H1 (cell line): ENCODE results near the gene TRAF3IP1. TPM values are rescaled to one million over a fixed set of nuclear protein-coding genes. Genes with fewer than 3 reads are reported as not detected.

Source experiments
- CTCF ChIA-PET: fragments of 300-600 bp; sonication (Branson Sonifier 250); formaldehyde crosslinking; loops from one replicate; lab custom pipeline; 2021; ENCODE audit not compliant: partially characterized antibody; lab: Charles Lee
- POLR2A ChIA-PET: fragments of 300-600 bp; sonication (Branson Sonifier 250); formaldehyde crosslinking; loops from one replicate; lab custom pipeline; 2021; ENCODE audit warnings: inconsistent platforms; ENCODE audit not compliant: partially characterized antibody; lab: Charles Lee
- DNase-seq, 2 experiments: peaks; one replicate each; pipeline versions ENCODE4 v3.0.0 to v3.0.0-alpha.2; 2010 to 2022; ENCODE audit warnings: low spot score in 2 of 2, low read depth in 1 of 2, mixed read lengths in 1 of 2
- FAIRE-seq: peaks from 2 replicates; lab custom pipeline; 2011; peaks lifted over from hg19 to GRCh38; lab: Jason Lieb, UNC
- H2AFZ ChIP-seq: 2 replicates; pipeline ENCODE4 v1.8.1; 2012; ENCODE audit warnings: low read length, inconsistent platforms
- H2AK5ac ChIP-seq: 2 replicates; pipeline ENCODE4 v1.6.1; 2013; ENCODE audit warnings: low read depth, low read length
- H2BK120ac ChIP-seq: replicated peaks from 2 replicates; pipeline ENCODE3; 2013; ENCODE audit warnings: low read depth, low read length, inconsistent platforms
- H2BK12ac ChIP-seq: 2 replicates; pipeline ENCODE4 v1.6.1; 2013; ENCODE audit warnings: low read depth, low read length
- H2BK15ac ChIP-seq: 2 replicates; pipeline ENCODE4 v1.6.1; 2013; ENCODE audit warnings: low read length
- H2BK20ac ChIP-seq: 2 replicates; pipeline ENCODE4 v1.6.1; 2013; ENCODE audit warnings: low read length
- H2BK5ac ChIP-seq: 2 replicates; pipeline ENCODE4 v1.6.1; 2013; ENCODE audit warnings: low read depth, low read length
- H3K14ac ChIP-seq: 2 replicates; pipeline ENCODE4 v1.6.1; 2013; ENCODE audit warnings: inconsistent platforms; ENCODE audit not compliant: insufficient read length
- H3K18ac ChIP-seq: 2 replicates; pipeline ENCODE4 v1.6.1; 2013; ENCODE audit warnings: low read length; ENCODE audit errors: extremely low read depth
- H3K23ac ChIP-seq: 2 replicates; pipeline ENCODE4 v1.6.1; 2013; ENCODE audit warnings: inconsistent platforms; ENCODE audit not compliant: insufficient read length
- H3K23me2 ChIP-seq: 2 replicates; pipeline ENCODE4 v1.6.1; 2013; ENCODE audit warnings: low read depth, low read length
- H3K27ac ChIP-seq: 2 replicates; pipeline ENCODE4 v1.6.1; 2011; ENCODE audit warnings: low read depth, low read length, inconsistent platforms
- H3K27me3 ChIP-seq, 4 experiments: replicated peaks in 1 of 4; 1 replicate in 1 of 4; 2 replicates in 3 of 4; pipeline versions ENCODE4 v1.6.1 to v1.8.1; 2011 to 2013; ENCODE audit warnings: low read length in 3 of 4, mild to moderate bottlenecking in 3 of 4, inconsistent platforms in 2 of 4, mixed read lengths in 2 of 4, moderate library complexity in 1 of 4; ENCODE audit not compliant: control insufficient read depth in 3 of 4, insufficient read depth in 3 of 4; ENCODE audit errors: extremely low read depth in 1 of 4
- H3K36me3 ChIP-seq, 4 experiments: 2 replicates each; pipeline versions ENCODE4 v1.6.1 to v1.8.1; 2011 to 2013; ENCODE audit warnings: mild to moderate bottlenecking in 4 of 4, low read length in 3 of 4, moderate library complexity in 2 of 4, control low read depth in 1 of 4, inconsistent platforms in 1 of 4; ENCODE audit not compliant: insufficient read depth in 4 of 4, control insufficient read depth in 2 of 4
- H3K4ac ChIP-seq: replicated peaks from 2 replicates; pipeline ENCODE3; 2013; ENCODE audit warnings: low read length, low read depth, mixed read lengths, inconsistent platforms; ENCODE audit not compliant: insufficient read length
- H3K4me1 ChIP-seq, 4 experiments: replicated peaks in 1 of 4; 1 replicate in 1 of 4; 2 replicates in 3 of 4; pipeline versions ENCODE4 v1.6.1 to v1.8.1; 2011 to 2013; ENCODE audit warnings: low read length in 3 of 4, inconsistent platforms in 2 of 4, mixed read lengths in 1 of 4; ENCODE audit not compliant: insufficient read depth in 4 of 4, control insufficient read depth in 3 of 4
- H3K4me2 ChIP-seq, 2 experiments: 2 replicates each; pipeline versions ENCODE4 v1.6.1 to v1.8.1; 2011 to 2013; ENCODE audit warnings: low read depth in 2 of 2, low read length in 2 of 2, control low read depth in 1 of 2, inconsistent platforms in 1 of 2, mild to moderate bottlenecking in 1 of 2; ENCODE audit not compliant: insufficient read depth in 1 of 2
- H3K4me3 ChIP-seq, 4 experiments: fragments of 200-600, 300-600 bp in 1 of 4; sonication (generic), shearing (Covaris generic), sonication (Bioruptor Twin) in 1 of 4; 2 replicates each; pipeline versions ENCODE4 v1.5.1 to v1.8.1; 2011 to 2016; ENCODE audit warnings: low read length in 4 of 4, low read depth in 3 of 4, control low read depth in 2 of 4, inconsistent platforms in 2 of 4, mild to moderate bottlenecking in 2 of 4, mixed read lengths in 1 of 4, moderate library complexity in 1 of 4; ENCODE audit not compliant: insufficient read depth in 2 of 4; ENCODE audit errors: extremely low read depth in 1 of 4
- H3K56ac ChIP-seq: replicated peaks from 2 replicates; pipeline ENCODE3; 2013; ENCODE audit warnings: low read depth, mild to moderate bottlenecking, mixed read lengths, low read length, inconsistent platforms; ENCODE audit not compliant: insufficient read length
- H3K79me1 ChIP-seq: 2 replicates; pipeline ENCODE4 v1.6.1; 2013; ENCODE audit warnings: low read depth, low read length, control low read depth
- H3K79me2 ChIP-seq, 2 experiments: 2 replicates each; pipeline versions ENCODE4 v1.6.1 to v1.8.1; 2012 to 2013; ENCODE audit warnings: low read length in 2 of 2, mild to moderate bottlenecking in 2 of 2, inconsistent platforms in 1 of 2; ENCODE audit not compliant: insufficient read depth in 2 of 2, control insufficient read depth in 1 of 2
- H3K9ac ChIP-seq, 4 experiments: replicated peaks in 1 of 4; 1 replicate in 1 of 4; 2 replicates in 3 of 4; pipeline versions ENCODE4 v1.6.1 to v1.8.1; 2011 to 2013; ENCODE audit warnings: low read depth in 3 of 4, low read length in 3 of 4, control low read depth in 2 of 4, mild to moderate bottlenecking in 2 of 4, moderate library complexity in 2 of 4, inconsistent platforms in 1 of 4; ENCODE audit errors: extremely low read depth in 1 of 4
- H3K9me3 ChIP-seq, 2 experiments: 2 replicates each; pipeline versions ENCODE4 v1.6.1 to v1.8.1; 2012 to 2013; ENCODE audit warnings: mild to moderate bottlenecking in 2 of 2, moderate library complexity in 2 of 2, control low read depth in 1 of 2, inconsistent platforms in 1 of 2, low read depth in 1 of 2, low read length in 1 of 2, mixed read lengths in 1 of 2; ENCODE audit not compliant: insufficient read depth in 2 of 2
- H4K20me1 ChIP-seq, 2 experiments: replicated peaks in 1 of 2; 2 replicates each; pipeline versions ENCODE3 to v1.8.1; 2011 to 2013; ENCODE audit warnings: inconsistent platforms in 2 of 2, low read length in 2 of 2, mild to moderate bottlenecking in 1 of 2; ENCODE audit not compliant: insufficient read depth in 2 of 2, control insufficient read depth in 1 of 2
- H4K5ac ChIP-seq: 2 replicates; pipeline ENCODE4 v1.6.1; 2013; ENCODE audit warnings: low read length, low read depth, mixed read lengths, inconsistent platforms; ENCODE audit not compliant: insufficient read length
- H4K8ac ChIP-seq: 2 replicates; pipeline ENCODE4 v1.8.0; 2013; ENCODE audit warnings: mild to moderate bottlenecking, moderate library complexity, low read length, inconsistent platforms; ENCODE audit not compliant: insufficient read depth; ENCODE audit errors: extremely low read depth
- H4K91ac ChIP-seq: replicated peaks from 2 replicates; pipeline ENCODE3; 2013; ENCODE audit warnings: low read length, mixed read lengths, inconsistent platforms; ENCODE audit not compliant: insufficient read length
- ASH2L ChIP-seq: fragments of 200-600, 300-600 bp; sonication (generic); IDR thresholded peaks from one replicate; pipeline ENCODE4 v1.7.1; 2017; ENCODE audit warnings: low read length
- ATF2 ChIP-seq: IDR thresholded peaks from 2 replicates; pipeline ENCODE4 v1.6.1; 2012; ENCODE audit warnings: low read length, inconsistent platforms
- CHD1 ChIP-seq: IDR thresholded peaks from 2 replicates; pipeline ENCODE4 v1.6.1; 2012; ENCODE audit warnings: low read depth, low read length, improper control_type of control experiment
- EGR1 ChIP-seq: IDR thresholded peaks from 2 replicates; pipeline ENCODE4 v1.6.1; 2011; ENCODE audit warnings: low read depth, low read length, borderline replicate concordance
- EP300 ChIP-seq, 2 experiments: IDR thresholded peaks; 1 replicate in 1 of 2; 2 replicates in 1 of 2; pipeline ENCODE4 v1.6.1; 2011 to 2012; ENCODE audit warnings: low read depth in 2 of 2, low read length in 2 of 2, mild to moderate bottlenecking in 2 of 2, borderline replicate concordance in 1 of 2, inconsistent platforms in 1 of 2, moderate library complexity in 1 of 2
- SIN3A ChIP-seq, 2 experiments: IDR thresholded peaks in 1 of 2; conservative IDR thresholded peaks in 1 of 2; 2 replicates each; pipeline ENCODE4 v1.6.1; 2011 to 2012; ENCODE audit warnings: low read length in 2 of 2, improper control_type of control experiment in 1 of 2, low read depth in 1 of 2, mild to moderate bottlenecking in 1 of 2
- SP2 ChIP-seq: IDR thresholded peaks from 2 replicates; pipeline ENCODE4 v1.6.1; 2012; ENCODE audit warnings: mild to moderate bottlenecking, low read length, inconsistent platforms
- SRF ChIP-seq: IDR thresholded peaks from 2 replicates; pipeline ENCODE4 v1.6.1; 2011; ENCODE audit warnings: mild to moderate bottlenecking, low read depth, low read length, moderate library complexity
- TAF1 ChIP-seq: IDR thresholded peaks from 2 replicates; pipeline ENCODE4 v1.6.1; 2011; ENCODE audit warnings: mild to moderate bottlenecking, low read depth, low read length
- TAF7 ChIP-seq: optimal IDR thresholded peaks from 2 replicates; pipeline ENCODE3; 2011; ENCODE audit warnings: low read depth, mild to moderate bottlenecking, inconsistent platforms, low read length, moderate library complexity, borderline replicate concordance
- TCF12 ChIP-seq: IDR thresholded peaks from 2 replicates; pipeline ENCODE4 v1.6.1; 2011; ENCODE audit warnings: low read depth, mild to moderate bottlenecking, low read length
- TEAD4 ChIP-seq: IDR thresholded peaks from 2 replicates; pipeline ENCODE4 v1.6.1; 2012; ENCODE audit warnings: low read depth, low read length, inconsistent platforms, mixed read lengths
- WGBS, 2 experiments: shearing (Covaris generic) in 1 of 2; methylation state at CpG; one replicate each; pipeline versions ENCODE4 v1.1.6 to v1.1.7; 2013 to 2015; ENCODE audit warnings: low lambda C conversion rate in 2 of 2, mixed read lengths in 2 of 2, inconsistent platforms in 1 of 2, low coverage in 1 of 2, missing lambda C conversion rate in 1 of 2; ENCODE audit not compliant: insufficient replicate concordance in 2 of 2, insufficient coverage in 1 of 2, insufficient read length in 1 of 2; ENCODE audit errors: extremely low coverage in 1 of 2, missing lambda C conversion rate in 1 of 2; 5-methylcytosine and 5-hydroxymethylcytosine counted together
- polyA plus RNA-seq, 7 experiments: library from polyadenylated mRNA; depleted of rRNA in 3 of 7; stranded (reverse) in 5 of 7; unstranded in 2 of 7; fragments of >200 nt in 5 of 7; fragments of 200-250 nt in 2 of 7; gene quantifications; 1 replicate in 5 of 7; 2 replicates in 1 of 7; 4 replicates in 1 of 7; pipeline versions ENCODE4 v1.2.1 to v1.2.3, GENCODE V29; 2011 to 2013; ENCODE audit warnings: missing spikeins in 2 of 7, mixed read lengths in 2 of 7
- total RNA-seq: library from RNA; stranded (reverse); fragmentation: NEBNext Ultra II Directional; extraction: Animal tissue kit (Norgen Biotek cat#: 25700); gene quantifications from 2 replicates; pipeline ENCODE4 v1.2.1, GENCODE V29; 2021

TRAF3IP1 gene
- total and polyA plus RNA-seq, 2 of the 8 experiments (the other 6 are each of a cell fraction or from before 2014, with no cell fraction given): 2.3 to 17.5 TPM

- no peak overlapping the region for H3K18ac ChIP-seq
- no peaks in the 10 kb centered on the region for H3K23me2 ChIP-seq
- H3K9ac ChIP-seq: no peak overlapping the region
- no peak overlapping the region for H3K4me2 ChIP-seq
- H3K27me3 ChIP-seq: no peaks in the 10 kb centered on the region
- WGBS, 2 experiments: 91% methylated on average over 3 of the region's 3 CpGs; no CpG with 5 or more reads in 1 of the 2 experiments
- no peak overlapping the region for H2BK12ac ChIP-seq
- ChIA-PET POLR2A (no interaction called here), CTCF (no interaction called here)
- H3K79me1 ChIP-seq: no peaks in the 10 kb centered on the region
- H2BK120ac ChIP-seq: no peak overlapping the region
- TF ChIP-seq TCF12 (no peak), TAF7 (no peak), SIN3A (conservative IDR thresholded peaks at IDR 0.05 in 1 of 2, IDR thresholded peaks at IDR 0.05 in 1 of 2; ENCODE audit: low read depth in 1 of 2, low read length in 2 of 2) (no peak), EGR1 (no peak), EP300 (IDR thresholded peaks at IDR 0.05; ENCODE audit: borderline replicate concordance in 1 of 2, low read depth in 2 of 2, low read length in 2 of 2) (no peak), SRF (no peak), CHD1 (no peak), ASH2L (no peak), TEAD4 (no peak), ATF2 (no peak), SP2 (no peak), TAF1 (no peak)
- no peaks in the 10 kb centered on the region for H3K79me2 ChIP-seq
- DNase-seq: no peak
- H4K8ac ChIP-seq: no peak overlapping the region
- no peaks in the 10 kb centered on the region for H3K4me1 ChIP-seq
- H3K36me3 ChIP-seq: peaks cover 0 to 6% (median 1%) of the 10 kb centered on the region in 4 experiments; a peak in 1 of 8 replicates
- H2BK15ac ChIP-seq: no peak overlapping the region
- no peak overlapping the region for H3K23ac ChIP-seq
- no peak overlapping the region for H3K4me3 ChIP-seq
- no peak overlapping the region for H3K4ac ChIP-seq
- no peak overlapping the region for H2AFZ ChIP-seq
- H3K27ac ChIP-seq: no peak overlapping the region
- H2BK5ac ChIP-seq: no peak overlapping the region
- no peaks in the 10 kb centered on the region for H3K9me3 ChIP-seq
- no peak overlapping the region for H4K91ac ChIP-seq
- H3K14ac ChIP-seq: no peak overlapping the region
- no peak overlapping the region for H4K5ac ChIP-seq
- H2AK5ac ChIP-seq: no peak overlapping the region
- H3K56ac ChIP-seq: no peak overlapping the region
- H4K20me1 ChIP-seq: no peaks in the 10 kb centered on the region
- no peak for FAIRE-seq
- H2BK20ac ChIP-seq: no peak overlapping the region
These were observed 39.1 kb downstream of the TRAF3IP1 start for GRCh38 chr2:238359403-238359802.
